CD4-positive, alpha-beta T cell (primary cell): Measurements from ENCODE around the gene SCO2. TPM values are rescaled to one million over a fixed set of nuclear protein-coding genes. Genes with fewer than 3 reads are reported as not detected.

Source experiments
- ATAC-seq: fragments of 200-7000 bp; cut with Tn5 transposase; one replicate; pipeline ENCODE4 v1.10.0; 2022; ENCODE audit warnings: mild to moderate bottlenecking; ENCODE audit not compliant: poor library complexity
- CTCF ChIA-PET: fragments of 350-600 bp; sonication (Branson Sonifier 250); formaldehyde crosslinking; loops from one replicate; lab custom pipeline; 2021; ENCODE audit warnings: antibody characterized with exemption, inconsistent platforms; lab: Charles Lee
- POLR2A ChIA-PET: fragments of 350-600 bp; sonication (Branson Sonifier 250); formaldehyde crosslinking; loops from one replicate; lab custom pipeline; 2021; ENCODE audit warnings: antibody characterized with exemption, inconsistent platforms; lab: Charles Lee
- DNase-seq, 14 experiments: peaks; one replicate each; pipeline ENCODE4 v3.0.0-alpha.2; 2013 to 2020; ENCODE audit warnings: mixed read lengths in 2 of 14
- H3K27ac ChIP-seq, 2 donors: one replicate each; pipeline versions ENCODE4 v1.5.1 to v1.7.0; 2013; ENCODE audit warnings: low read length in 2 of 2, low read depth in 1 of 2, mild to moderate bottlenecking in 1 of 2
- H3K27me3 ChIP-seq, 2 experiments: 1 replicate in 1 of 2; 2 replicates in 1 of 2; pipeline versions ENCODE4 v1.6.1 to v1.7.0; 2013; ENCODE audit warnings: low read length in 2 of 2, control low read depth in 1 of 2, mild to moderate bottlenecking in 1 of 2, moderate library complexity in 1 of 2; ENCODE audit not compliant: insufficient read depth in 2 of 2, control insufficient read depth in 1 of 2
- H3K36me3 ChIP-seq: one replicate; pipeline ENCODE4 v1.6.1; 2013; ENCODE audit warnings: low read length, control low read depth; ENCODE audit not compliant: insufficient read depth
- H3K4me1 ChIP-seq: one replicate; pipeline ENCODE4 v1.6.1; 2013; ENCODE audit warnings: low read length, control low read depth; ENCODE audit not compliant: insufficient read depth
- H3K4me3 ChIP-seq: one replicate; pipeline ENCODE4 v1.5.1; 2013; ENCODE audit warnings: mild to moderate bottlenecking, low read length, moderate library complexity
- H3K9me3 ChIP-seq, 2 experiments: 1 replicate in 1 of 2; 2 replicates in 1 of 2; pipeline versions ENCODE4 v1.6.1 to v1.7.0; 2013; ENCODE audit warnings: low read length in 2 of 2, mild to moderate bottlenecking in 2 of 2, control low read depth in 1 of 2, moderate library complexity in 1 of 2; ENCODE audit not compliant: control insufficient read depth in 1 of 2, insufficient read depth in 1 of 2
- H3K27ac Mint-ChIP-seq: one replicate; pipeline ENCODE4 v1.8.0; 2020; ENCODE audit warnings: mixed read lengths
- H3K27me3 Mint-ChIP-seq: one replicate; pipeline ENCODE4 v1.8.0; 2021; ENCODE audit warnings: mixed read lengths
- H3K36me3 Mint-ChIP-seq: one replicate; pipeline ENCODE4 v1.8.0; 2021; ENCODE audit warnings: low read depth, mixed read lengths
- H3K4me1 Mint-ChIP-seq: one replicate; pipeline ENCODE4 v1.8.0; 2021; ENCODE audit warnings: low read depth, mixed read lengths
- H3K4me3 Mint-ChIP-seq: one replicate; pipeline ENCODE4 v1.8.0; 2020; ENCODE audit warnings: mild to moderate bottlenecking, mixed read lengths
- H3K9me3 Mint-ChIP-seq: one replicate; pipeline ENCODE4 v1.8.0; 2020; ENCODE audit warnings: mixed read lengths
- intact Hi-C, 2 experiments: fragments of 100-400 bp; cut with DNase I in 1 of 2; cut with micrococcal nuclease in 1 of 2; formaldehyde crosslinking; loops; one replicate each; pipeline versions ENCODE4 v1.15.1 to v1.9.0; 2023 to 2025; cut with DNase I, micrococcal nuclease
- total RNA-seq, 174 experiments: library from RNA in 2 of 174; stranded (reverse) in 2 of 174; gene quantifications; one replicate each; pipeline ENCODE4 v1.2.3 and lab custom pipeline; 2021 to 2026
- TF ChIP-seq, protein P1 (sequence below): fragments of 200-600 bp; IDR thresholded peaks from one replicate; pipeline ENCODE4 v1.8.0; 2022; ENCODE audit warnings: antibody characterized with exemption, mild to moderate bottlenecking

Gene SCO2
- total RNA-seq, 2 experiments from 2014 or later, result 0.61 to 5.6 TPM

DNA sequence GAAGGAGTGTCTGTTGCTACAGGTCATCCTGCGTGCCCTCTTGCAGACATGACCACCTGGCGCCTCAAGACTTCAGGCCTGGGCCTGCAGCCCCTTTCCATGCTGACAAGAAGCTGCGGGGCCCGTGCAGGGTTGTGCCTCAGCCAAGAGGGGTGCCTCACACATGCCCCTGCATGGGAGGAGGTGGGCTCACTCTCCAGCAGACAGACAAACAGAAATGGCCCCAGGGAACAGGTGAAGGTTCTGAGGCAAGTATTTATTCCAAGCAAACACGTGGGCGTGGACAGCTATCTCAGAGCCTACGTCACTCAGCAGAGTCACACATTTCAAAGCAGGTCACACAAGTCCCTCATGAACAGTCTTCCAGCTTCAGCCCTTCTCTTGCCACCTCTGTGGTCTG is 43.2 kb upstream of the SCO2 start:
- H3K4me1 ChIP-seq, result peaks cover 2% of the 10 kb centered on the region
- no peak for ATAC-seq
- peaks cover 40% of the 10 kb centered on the region for H3K36me3 ChIP-seq
- TF ChIP-seq, protein P1, sequence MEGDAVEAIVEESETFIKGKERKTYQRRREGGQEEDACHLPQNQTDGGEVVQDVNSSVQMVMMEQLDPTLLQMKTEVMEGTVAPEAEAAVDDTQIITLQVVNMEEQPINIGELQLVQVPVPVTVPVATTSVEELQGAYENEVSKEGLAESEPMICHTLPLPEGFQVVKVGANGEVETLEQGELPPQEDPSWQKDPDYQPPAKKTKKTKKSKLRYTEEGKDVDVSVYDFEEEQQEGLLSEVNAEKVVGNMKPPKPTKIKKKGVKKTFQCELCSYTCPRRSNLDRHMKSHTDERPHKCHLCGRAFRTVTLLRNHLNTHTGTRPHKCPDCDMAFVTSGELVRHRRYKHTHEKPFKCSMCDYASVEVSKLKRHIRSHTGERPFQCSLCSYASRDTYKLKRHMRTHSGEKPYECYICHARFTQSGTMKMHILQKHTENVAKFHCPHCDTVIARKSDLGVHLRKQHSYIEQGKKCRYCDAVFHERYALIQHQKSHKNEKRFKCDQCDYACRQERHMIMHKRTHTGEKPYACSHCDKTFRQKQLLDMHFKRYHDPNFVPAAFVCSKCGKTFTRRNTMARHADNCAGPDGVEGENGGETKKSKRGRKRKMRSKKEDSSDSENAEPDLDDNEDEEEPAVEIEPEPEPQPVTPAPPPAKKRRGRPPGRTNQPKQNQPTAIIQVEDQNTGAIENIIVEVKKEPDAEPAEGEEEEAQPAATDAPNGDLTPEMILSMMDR, result no peak
- no peak overlapping the region for H3K27ac ChIP-seq
- H3K9me3 ChIP-seq, result no peaks in the 10 kb centered on the region
- DNase-seq, result no peak
- Mint-ChIP-seq H3K27me3 (no peaks in the 10 kb centered on the region), H3K4me1 (peaks cover under 1% of the 10 kb centered on the region), H3K4me3 (no peak overlapping the region), H3K9me3 (no peaks in the 10 kb centered on the region), H3K36me3 (peaks cover 40% of the 10 kb centered on the region), H3K27ac (no peak overlapping the region)
- no peak overlapping the region for H3K4me3 ChIP-seq
- ChIA-PET CTCF (no interaction called here), POLR2A (interaction anchor here (0.6 to 1.6 kb wide), 2 partner anchors 9 to 20 kb away, joined by 3 read pairs; no protein-coding TSS in a partner anchor)
- intact Hi-C loops, result no loop called here
- no peaks in the 10 kb centered on the region for H3K27me3 ChIP-seq

DNA sequence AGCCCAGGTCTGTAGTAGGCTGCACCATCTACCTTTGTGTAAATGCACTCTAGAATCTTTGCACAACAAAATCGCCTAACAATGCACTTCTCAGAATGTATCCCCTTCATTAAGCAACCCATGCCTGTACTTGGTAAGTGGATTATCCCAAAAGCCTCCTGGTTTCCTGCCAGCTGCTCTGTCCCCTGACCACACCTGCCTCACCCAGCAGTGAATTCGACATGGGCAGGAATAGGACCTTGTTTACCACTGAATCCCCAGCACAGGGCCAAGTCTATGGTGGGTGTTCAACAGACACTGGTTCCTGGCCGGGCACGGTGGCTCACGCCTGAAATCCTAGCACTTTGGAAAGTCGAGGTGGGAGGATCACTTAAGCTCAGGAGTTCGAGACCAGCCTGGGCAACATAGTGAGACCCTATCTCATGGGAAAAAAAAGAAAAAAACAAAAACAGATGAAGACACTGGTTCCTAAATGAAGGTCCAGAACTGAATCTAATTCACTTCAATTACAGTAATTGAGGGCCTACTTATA is 42.4 kb upstream of the SCO2 start:
- CTCF ChIA-PET, result no interaction called here

DNA sequence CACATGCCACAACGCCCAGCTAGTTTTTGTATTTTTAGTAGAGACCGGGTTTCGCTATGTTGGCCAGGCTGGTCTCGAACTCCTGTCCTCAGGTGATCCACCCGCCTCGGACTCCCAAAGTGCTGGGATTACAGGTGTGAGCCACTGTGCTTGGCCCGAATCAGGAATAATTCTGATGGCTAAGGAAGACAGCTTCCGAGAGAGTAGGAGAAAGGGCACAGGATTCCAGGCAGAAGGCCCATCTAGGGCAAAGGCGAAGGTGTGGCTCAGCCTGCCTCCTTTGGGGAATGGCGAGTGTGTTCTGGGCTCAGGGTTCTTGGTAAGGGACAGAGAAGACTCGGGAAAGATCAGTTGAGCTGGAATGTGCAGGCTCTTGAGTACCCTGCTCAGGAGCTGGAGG is 38.9 kb upstream of the SCO2 start:
- no peaks in the 10 kb centered on the region for H3K27me3 ChIP-seq
- ChIA-PET POLR2A (interaction anchor here (0.8 to 4.2 kb wide), 8 partner anchors 11 to 57 kb away, joined by 3 to 56 read pairs (median 4); partner anchors contain the start of genes CHKB, LMF2, NCAPH2 and SCO2), CTCF (interaction anchor here (2.0 to 3.7 kb wide), 4 partner anchors 16 to 56 kb away, joined by 17 to 70 read pairs (median 24); partner anchors contain the start of genes KLHDC7B, LMF2, NCAPH2 and SCO2)
- H3K27ac ChIP-seq, result no peak overlapping the region
- H3K36me3 ChIP-seq, result peaks cover 7% of the 10 kb centered on the region
- DNase-seq (no peak), ATAC-seq (no peak)
- no peak overlapping the region for H3K4me3 ChIP-seq
- Mint-ChIP-seq H3K9me3 (no peaks in the 10 kb centered on the region), H3K27me3 (no peaks in the 10 kb centered on the region), H3K27ac (no peak overlapping the region), H3K36me3 (peaks cover 7% of the 10 kb centered on the region), H3K4me3 (no peak overlapping the region), H3K4me1 (peaks cover 16% of the 10 kb centered on the region)
- intact Hi-C loops, result loop anchor here in 1 of 2 experiments (5.0 kb wide), 1 partner anchor 37 kb away; the partner anchor contains the start of gene SCO2
- no peaks in the 10 kb centered on the region for H3K9me3 ChIP-seq
- TF ChIP-seq, protein P1, result no peak
- H3K4me1 ChIP-seq, result peaks cover 10% of the 10 kb centered on the region

More for the DNA sequence above, 42.4 kb upstream of the SCO2 start:
- TF ChIP-seq, protein P1, result no peak
- Histone ChIP-seq H3K27me3 (no peaks in the 10 kb centered on the region), H3K27ac (no peak overlapping the region), H3K4me3 (no peak overlapping the region), H3K4me1 (peaks cover 10% of the 10 kb centered on the region), H3K36me3 (peaks cover 37% of the 10 kb centered on the region), H3K9me3 (no peaks in the 10 kb centered on the region)
- H3K27ac Mint-ChIP-seq, result no peak overlapping the region
- H3K4me3 Mint-ChIP-seq, result no peak overlapping the region
- peaks cover 39% of the 10 kb centered on the region for H3K36me3 Mint-ChIP-seq
- ATAC-seq, result no peak
- intact Hi-C loops, result no loop called here
- no peaks in the 10 kb centered on the region for H3K27me3 Mint-ChIP-seq
- no peaks in the 10 kb centered on the region for H3K9me3 Mint-ChIP-seq
- peaks cover 9% of the 10 kb centered on the region for H3K4me1 Mint-ChIP-seq
- POLR2A ChIA-PET, result interaction anchor here (1.6 kb wide), 1 partner anchor 20 kb away, joined by 3 read pairs; no protein-coding TSS in a partner anchor
- no peak for DNase-seq
